H1 (cell line): ENCODE results near the gene APBB1. TPM values are rescaled to one million over a fixed set of nuclear protein-coding genes. Genes with fewer than 3 reads are reported as not detected.

Experiments used
- BACH1 ChIP-seq: IDR thresholded peaks from 2 replicates; pipeline ENCODE4 v1.6.1; 2012; ENCODE audit warnings: low read length, improper control_type of control experiment
- CHD1 ChIP-seq: IDR thresholded peaks from 2 replicates; pipeline ENCODE4 v1.6.1; 2012; ENCODE audit warnings: low read depth, low read length, improper control_type of control experiment
- E2F6 ChIP-seq: IDR thresholded peaks from 2 replicates; pipeline ENCODE4 v1.6.1; 2012; ENCODE audit warnings: inconsistent platforms
- GABPA ChIP-seq: IDR thresholded peaks from 2 replicates; pipeline ENCODE4 v1.6.1; 2011; ENCODE audit warnings: mild to moderate bottlenecking, low read length, moderate library complexity, borderline replicate concordance; ENCODE audit not compliant: insufficient read depth
- GTF2F1 ChIP-seq: IDR thresholded peaks from 2 replicates; pipeline ENCODE4 v1.6.1; 2012; ENCODE audit warnings: low read depth, low read length, improper control_type of control experiment, borderline replicate concordance
- MAFK ChIP-seq: IDR thresholded peaks from 2 replicates; pipeline ENCODE4 v1.6.1; 2012; ENCODE audit warnings: low read depth, mild to moderate bottlenecking, improper control_type of control experiment, low read length
- MAX ChIP-seq: IDR thresholded peaks from 2 replicates; pipeline ENCODE4 v1.6.1; 2012; ENCODE audit warnings: inconsistent platforms
- SIN3A ChIP-seq, 2 experiments: IDR thresholded peaks in 1 of 2; conservative IDR thresholded peaks in 1 of 2; 2 replicates each; pipeline ENCODE4 v1.6.1; 2011 to 2012; ENCODE audit warnings: low read length in 2 of 2, improper control_type of control experiment in 1 of 2, low read depth in 1 of 2, mild to moderate bottlenecking in 1 of 2
- SP2 ChIP-seq: IDR thresholded peaks from 2 replicates; pipeline ENCODE4 v1.6.1; 2012; ENCODE audit warnings: mild to moderate bottlenecking, low read length, inconsistent platforms
- SP4 ChIP-seq: IDR thresholded peaks from 2 replicates; pipeline ENCODE4 v1.6.1; 2012; ENCODE audit warnings: low read length, inconsistent platforms
- TAF1 ChIP-seq: IDR thresholded peaks from 2 replicates; pipeline ENCODE4 v1.6.1; 2011; ENCODE audit warnings: mild to moderate bottlenecking, low read depth, low read length
- TCF12 ChIP-seq: IDR thresholded peaks from 2 replicates; pipeline ENCODE4 v1.6.1; 2011; ENCODE audit warnings: low read depth, mild to moderate bottlenecking, low read length
- TEAD4 ChIP-seq: IDR thresholded peaks from 2 replicates; pipeline ENCODE4 v1.6.1; 2012; ENCODE audit warnings: low read depth, low read length, inconsistent platforms, mixed read lengths
- ZNF274 ChIP-seq: IDR thresholded peaks from 2 replicates; pipeline ENCODE4 v1.7.0; 2012; ENCODE audit warnings: low read length, borderline replicate concordance; ENCODE audit errors: extremely low read depth
- polyA plus RNA-seq, 7 experiments: library from polyadenylated mRNA; depleted of rRNA in 3 of 7; stranded (reverse) in 5 of 7; unstranded in 2 of 7; fragments of >200 nt in 5 of 7; fragments of 200-250 nt in 2 of 7; gene quantifications; 1 replicate in 5 of 7; 2 replicates in 1 of 7; 4 replicates in 1 of 7; pipeline versions ENCODE4 v1.2.1 to v1.2.3, GENCODE V29; 2011 to 2013; ENCODE audit warnings: missing spikeins in 2 of 7, mixed read lengths in 2 of 7
- total RNA-seq: library from RNA; stranded (reverse); fragmentation: NEBNext Ultra II Directional; extraction: Animal tissue kit (Norgen Biotek cat#: 25700); gene quantifications from 2 replicates; pipeline ENCODE4 v1.2.1, GENCODE V29; 2021
- TF ChIP-seq, protein P1 (sequence below): IDR thresholded peaks from 2 replicates; pipeline ENCODE4 v1.6.1; 2012; ENCODE audit warnings: low read length, inconsistent platforms

APBB1 gene
- total and polyA plus RNA-seq, 2 of the 8 experiments (the other 6 are each of a cell fraction or from before 2014, with no cell fraction given): 23.9 to 33.1 TPM

- TF ChIP-seq BACH1 (no peak), MAFK (no peak), MAX (peak; percentile 34; the same call in 1 of the 2 replicates), GABPA (no peak), SP4 (no peak), CHD1 (no peak), ZNF274 (no peak), SIN3A (conservative IDR thresholded peaks at IDR 0.05 in 1 of 2, IDR thresholded peaks at IDR 0.05 in 1 of 2; ENCODE audit: low read depth in 1 of 2, low read length in 2 of 2) (peak; percentile 77 to 95; a peak in 3 of 4 replicates), TEAD4 (peak; percentile 60; the same call in 1 of the 2 replicates), TAF1 (0 out of 2 replicates have a peak, but pooled peaks have one; percentile 26), SP2 (no peak), TCF12 (0 out of 2 replicates have a peak, but pooled peaks have one; percentile 43), E2F6 (no peak), GTF2F1 (no peak)
- TF ChIP-seq, protein P1, sequence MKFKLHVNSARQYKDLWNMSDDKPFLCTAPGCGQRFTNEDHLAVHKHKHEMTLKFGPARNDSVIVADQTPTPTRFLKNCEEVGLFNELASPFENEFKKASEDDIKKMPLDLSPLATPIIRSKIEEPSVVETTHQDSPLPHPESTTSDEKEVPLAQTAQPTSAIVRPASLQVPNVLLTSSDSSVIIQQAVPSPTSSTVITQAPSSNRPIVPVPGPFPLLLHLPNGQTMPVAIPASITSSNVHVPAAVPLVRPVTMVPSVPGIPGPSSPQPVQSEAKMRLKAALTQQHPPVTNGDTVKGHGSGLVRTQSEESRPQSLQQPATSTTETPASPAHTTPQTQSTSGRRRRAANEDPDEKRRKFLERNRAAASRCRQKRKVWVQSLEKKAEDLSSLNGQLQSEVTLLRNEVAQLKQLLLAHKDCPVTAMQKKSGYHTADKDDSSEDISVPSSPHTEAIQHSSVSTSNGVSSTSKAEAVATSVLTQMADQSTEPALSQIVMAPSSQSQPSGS: peak; percentile 66; the same call in 1 of the 2 replicates
Observed at GRCh38 chr11:6353367-6353987, 65.4 kb downstream of the APBB1 start (continued).
